Measurements from ENCODE around the gene CCDC187.

DNA sequence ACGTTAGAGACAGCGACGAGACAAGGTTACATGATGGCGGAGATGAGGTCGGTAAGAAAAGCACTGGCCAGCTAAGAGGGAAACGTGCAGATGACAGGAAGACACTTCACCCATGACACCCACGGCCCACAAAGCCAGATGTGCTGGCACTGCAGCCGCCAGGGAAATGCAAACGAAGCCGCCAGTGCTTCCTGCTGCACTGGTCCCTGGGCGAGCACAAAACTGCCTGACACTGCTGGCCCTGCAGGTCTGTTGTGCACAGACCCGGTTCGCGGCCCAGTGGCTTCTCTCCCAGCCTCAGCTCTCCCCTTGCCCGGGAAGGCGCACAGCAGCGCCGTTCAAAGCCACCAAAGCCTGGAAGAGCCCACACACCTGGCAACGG is 78.5 kb downstream of the CCDC187 start:
- TF ChIP-seq YY1 (IDR thresholded peaks at IDR 0.05; ENCODE audit: insufficient read depth, insufficient read length) (no peak), ZNF274 (IDR thresholded peaks at IDR 0.05; ENCODE audit: low read depth, low read length) (no peak), SUZ12 (IDR thresholded peaks at IDR 0.05; ENCODE audit: extremely low read depth, insufficient read depth, insufficient read length) (no peak)

All from NT2/D1 (cell line).